Sigmoid colon (tissue), 7 donors: ENCODE results near the gene CTNND2. TPM values are rescaled to one million over a fixed set of nuclear protein-coding genes. Genes with fewer than 3 reads are reported as not detected.

Source experiments
- DNase-seq: peaks from one replicate; pipeline ENCODE4 v3.0.0-alpha.2; 2019
- H3K27ac ChIP-seq, 4 donors: fragments of 200-600 bp; sonication (generic); one replicate each; pipeline ENCODE4 v1.5.1; 2016 to 2019; ENCODE audit warnings: mild to moderate bottlenecking in 1 of 4
- H3K27me3 ChIP-seq, 3 donors: fragments of 200-600 bp; sonication (generic); one replicate each; pipeline ENCODE4 v1.5.1; 2019; ENCODE audit warnings: mild to moderate bottlenecking in 1 of 3
- H3K36me3 ChIP-seq, 4 donors: fragments of 200-600 bp; sonication (generic); one replicate each; pipeline ENCODE4 v1.5.1; 2016 to 2019
- H3K4me1 ChIP-seq, 4 donors: fragments of 200-600 bp; sonication (generic); one replicate each; pipeline ENCODE4 v1.5.1; 2017 to 2019
- H3K4me3 ChIP-seq, 4 donors: fragments of 200-600 bp; sonication (generic); one replicate each; pipeline ENCODE4 v1.5.1; 2017 to 2019; ENCODE audit warnings: mild to moderate bottlenecking in 2 of 4, moderate library complexity in 1 of 4
- H3K9me3 ChIP-seq, 4 donors: fragments of 200-600 bp in 3 of 4; sonication (generic) in 3 of 4; one replicate each; pipeline versions ENCODE4 v1.5.1 to v1.6.1; 2013 to 2019
- CTCF ChIP-seq, 4 experiments: fragments of 450-650 bp in 3 of 4; fragments of 200-600 bp in 1 of 4; IDR thresholded peaks; one replicate each; pipeline ENCODE4 v1.5.1; 2016 to 2019; ENCODE audit warnings: antibody characterized with exemption in 4 of 4, mild to moderate bottlenecking in 3 of 4, moderate library complexity in 2 of 4
- EP300 ChIP-seq, 4 donors: sonication (generic); formaldehyde crosslinking; IDR thresholded peaks; one replicate each; pipeline ENCODE4 v1.6.1; 2017; ENCODE audit warnings: antibody characterized with exemption in 4 of 4
- POLR2A ChIP-seq, 2 donors: fragments of 450-650 bp; IDR thresholded peaks; one replicate each; pipeline ENCODE4 v1.6.1; 2016; ENCODE audit warnings: antibody characterized with exemption in 2 of 2, mild to moderate bottlenecking in 2 of 2, moderate library complexity in 2 of 2
- POLR2AphosphoS5 ChIP-seq, 4 donors: sonication (generic); formaldehyde crosslinking; IDR thresholded peaks; one replicate each; pipeline ENCODE4 v1.6.1; 2017; ENCODE audit warnings: antibody characterized with exemption in 4 of 4
- WGBS, 2 donors: extraction: QIAGEN DNeasy Blood & Tissue Kit; methylation state at CpG; one replicate each; pipeline ENCODE4 v1.1.7; 2013; 5-methylcytosine and 5-hydroxymethylcytosine counted together
- intact Hi-C: fragments of 100-400 bp; cut with DNase I; formaldehyde crosslinking; loops from one replicate; pipeline ENCODE4 v1.15.1; 2023
- polyA plus RNA-seq, 3 donors: library from polyadenylated mRNA; stranded (reverse); fragments of 200-250 nt; gene quantifications; one replicate each; pipeline ENCODE4 v1.2.3, GENCODE V29; 2013
- total RNA-seq, 4 donors: library from RNA; depleted of rRNA; stranded (reverse); fragments of >200 nt; gene quantifications; one replicate each; pipeline ENCODE4 v1.1.0, GENCODE V29; 2016
- donor health status: healthy with polysubstance abuse.
- donor health status: Bipolar disorder and iron deficiency.
- donor health status: healthy.

CTNND2 gene
- total and polyA plus RNA-seq, 7 donors, result 0.36 to 2.5 (median 0.84) TPM; not detected in 1

DNA sequence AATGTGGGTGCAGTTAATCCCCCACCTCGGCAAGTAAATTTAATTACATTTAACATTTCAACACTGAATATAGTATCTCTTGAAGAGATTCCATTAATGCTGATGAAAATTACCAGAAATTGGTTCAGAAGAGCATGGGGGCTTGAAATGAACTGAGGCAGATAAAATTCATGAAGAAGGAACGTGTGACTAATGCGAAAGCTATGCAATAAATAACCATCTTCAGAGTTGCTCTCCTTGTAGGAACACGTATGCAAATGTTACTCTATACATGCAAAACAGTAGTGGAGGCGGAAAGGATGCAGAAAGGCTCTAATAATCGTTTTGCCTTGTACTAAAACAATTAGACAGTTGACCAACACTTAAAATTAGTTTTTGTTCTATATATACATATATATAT lies 320.2 kb downstream of the CTNND2 start:
- Histone ChIP-seq H3K27me3 (no peaks in the 10 kb centered on the region), H3K9me3 (no peaks in the 10 kb centered on the region), H3K27ac (no peak overlapping the region), H3K4me3 (no peak overlapping the region), H3K36me3 (no peaks in the 10 kb centered on the region), H3K4me1 (no peaks in the 10 kb centered on the region)
- no peak for DNase-seq
- intact Hi-C loops, result no loop called here
- TF ChIP-seq POLR2AphosphoS5 (IDR thresholded peaks at IDR 0.05), result no peak
- no peak for TF ChIP-seq CTCF (IDR thresholded peaks at IDR 0.05)
- no peak for TF ChIP-seq POLR2A (IDR thresholded peaks at IDR 0.05)
- TF ChIP-seq EP300 (IDR thresholded peaks at IDR 0.05), result no peak
- WGBS, 2 donors, result 75 to 80% methylated on average over 6 of the region's 6 CpGs

DNA sequence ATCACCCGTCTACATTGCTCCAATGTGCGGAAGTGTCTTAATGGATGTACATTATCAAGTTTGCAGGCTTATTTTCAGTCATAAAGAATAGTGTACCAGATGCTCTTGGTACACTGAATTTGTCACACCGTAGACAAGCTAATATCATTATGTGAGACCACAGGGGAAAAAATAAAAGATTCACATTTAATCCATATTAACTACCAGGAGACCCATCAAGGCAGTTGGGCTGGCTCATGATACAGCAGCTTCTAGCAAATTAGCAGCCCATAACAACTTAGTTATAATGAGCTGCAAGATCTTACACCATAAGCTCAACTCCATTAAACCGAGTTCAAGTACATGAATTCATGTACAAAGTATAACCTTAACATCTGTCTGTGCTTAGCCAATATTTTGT lies 324.9 kb downstream of the CTNND2 start:
- DNase-seq, result no peak
- no peaks in the 10 kb centered on the region for H3K36me3 ChIP-seq
- TF ChIP-seq POLR2A (IDR thresholded peaks at IDR 0.05) (no peak), CTCF (IDR thresholded peaks at IDR 0.05) (no peak), POLR2AphosphoS5 (IDR thresholded peaks at IDR 0.05) (no peak), EP300 (IDR thresholded peaks at IDR 0.05) (no peak)
- no peak overlapping the region for H3K4me3 ChIP-seq
- H3K27me3 ChIP-seq, result no peaks in the 10 kb centered on the region
- no peak overlapping the region for H3K27ac ChIP-seq
- no peaks in the 10 kb centered on the region for H3K9me3 ChIP-seq
- intact Hi-C loops, result no loop called here
- no peaks in the 10 kb centered on the region for H3K4me1 ChIP-seq
- WGBS, 2 donors, result 87 to 91% methylated on average over 4 of the region's 4 CpGs

DNA sequence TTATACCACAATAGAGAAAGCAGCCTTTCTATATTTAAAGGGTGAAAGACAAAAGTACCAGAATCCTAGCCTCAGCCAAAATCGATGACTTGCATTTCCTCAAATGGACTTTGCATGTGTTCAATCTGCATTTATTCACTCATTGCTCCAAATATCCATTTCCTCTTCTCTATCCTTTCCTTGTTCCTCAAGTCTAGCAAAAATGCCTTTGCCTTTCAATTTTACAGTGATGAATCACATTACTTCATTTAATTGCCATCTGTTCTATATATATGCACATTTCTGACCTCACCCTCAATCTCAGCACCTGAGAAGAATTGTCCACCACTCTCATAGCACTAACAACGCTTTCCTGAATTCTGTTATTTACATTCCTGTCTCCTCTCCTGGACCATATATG lies 329.5 kb downstream of the CTNND2 start:
- no peak overlapping the region for H3K4me3 ChIP-seq
- no peak for TF ChIP-seq POLR2AphosphoS5 (IDR thresholded peaks at IDR 0.05)
- TF ChIP-seq POLR2A (IDR thresholded peaks at IDR 0.05), result no peak
- TF ChIP-seq EP300 (IDR thresholded peaks at IDR 0.05), result no peak
- no peak for TF ChIP-seq CTCF (IDR thresholded peaks at IDR 0.05)
- no peaks in the 10 kb centered on the region for H3K36me3 ChIP-seq
- 86 to 87% methylated on average over 2 of the region's 2 CpGs for WGBS, 2 donors
- intact Hi-C loops, result no loop called here
- no peaks in the 10 kb centered on the region for H3K4me1 ChIP-seq
- no peaks in the 10 kb centered on the region for H3K9me3 ChIP-seq
- H3K27me3 ChIP-seq, result no peaks in the 10 kb centered on the region
- DNase-seq, result no peak
- no peak overlapping the region for H3K27ac ChIP-seq

GRCh38 chr5:11573140-11573992 lies 330.9 kb downstream of the CTNND2 start:
- no peaks in the 10 kb centered on the region for H3K4me1 ChIP-seq
- H3K27me3 ChIP-seq, result no peaks in the 10 kb centered on the region
- 73 to 78% methylated on average over 5 of the region's 5 CpGs for WGBS, 2 donors
- DNase-seq, result no peak
- no peak overlapping the region for H3K27ac ChIP-seq
- no peaks in the 10 kb centered on the region for H3K36me3 ChIP-seq
- TF ChIP-seq POLR2A (IDR thresholded peaks at IDR 0.05) (no peak), EP300 (IDR thresholded peaks at IDR 0.05) (no peak), CTCF (IDR thresholded peaks at IDR 0.05) (no peak), POLR2AphosphoS5 (IDR thresholded peaks at IDR 0.05) (no peak)
- no peak overlapping the region for H3K4me3 ChIP-seq
- H3K9me3 ChIP-seq, result no peaks in the 10 kb centered on the region
- intact Hi-C loops, result no loop called here
